RWPE2 (cell line): ENCODE data around the gene PAMR1.

Experiments
- ATAC-seq: fragments of 200-7000 bp; cut with Tn5 transposase; 3 replicates; pipeline ENCODE4 v1.9.1; 2021; ENCODE audit warnings: low read depth
- DNase-seq: peaks from one replicate; pipeline ENCODE4 v3.0.0-alpha.2; 2020; ENCODE audit warnings: low spot score
- H3K27ac ChIP-seq: fragments of 450-650 bp; 2 replicates; pipeline ENCODE4 v1.5.1; 2017; ENCODE audit warnings: mild to moderate bottlenecking; ENCODE audit not compliant: poor library complexity, severe bottlenecking
- H3K27me3 ChIP-seq: fragments of 250-450 bp; sonication (Bioruptor Pico); 2 replicates; pipeline ENCODE4 v1.5.1; 2021; ENCODE audit warnings: mild to moderate bottlenecking, moderate library complexity; ENCODE audit not compliant: insufficient read depth, poor library complexity, severe bottlenecking
- H3K36me3 ChIP-seq: fragments of 250-450 bp; sonication (Bioruptor Pico); 2 replicates; pipeline ENCODE4 v1.5.1; 2020; ENCODE audit warnings: low read depth, mild to moderate bottlenecking, moderate library complexity
- H3K4me1 ChIP-seq: fragments of 250-450 bp; sonication (Bioruptor Pico); 2 replicates; pipeline ENCODE4 v1.5.1; 2021; ENCODE audit warnings: mild to moderate bottlenecking, moderate library complexity; ENCODE audit not compliant: insufficient read depth, poor library complexity, severe bottlenecking
- H3K4me3 ChIP-seq: fragments of 250-450 bp; sonication (Bioruptor Pico); 2 replicates; pipeline ENCODE4 v1.5.1; 2021; ENCODE audit warnings: mild to moderate bottlenecking, moderate library complexity; ENCODE audit not compliant: severe bottlenecking
- H3K9me3 ChIP-seq: fragments of 250-450 bp; sonication (Bioruptor Pico); 2 replicates; pipeline ENCODE4 v1.5.1; 2021; ENCODE audit warnings: mild to moderate bottlenecking, moderate library complexity; ENCODE audit not compliant: severe bottlenecking
- CTCF ChIP-seq: fragments of 450-650 bp; IDR thresholded peaks from one replicate; pipeline ENCODE4 v1.5.1; 2017; ENCODE audit warnings: mild to moderate bottlenecking, moderate library complexity; ENCODE audit not compliant: poor library complexity, severe bottlenecking

PAMR1 gene

GRCh38 chr11:35494957-35495490, 30.4 kb downstream of the PAMR1 start:
- Histone ChIP-seq H3K9me3 (no peaks in the 10 kb centered on the region), H3K4me3 (no peak overlapping the region), H3K36me3 (no peaks in the 10 kb centered on the region), H3K27me3 (no peaks in the 10 kb centered on the region), H3K27ac (no peak overlapping the region), H3K4me1 (no peaks in the 10 kb centered on the region)
- TF ChIP-seq CTCF = no peak
- no peak for ATAC-seq
- no peak for DNase-seq

GRCh38 chr11:35491231-35491871, 34.1 kb downstream of the PAMR1 start:
- Histone ChIP-seq H3K27ac (no peak overlapping the region), H3K27me3 (no peaks in the 10 kb centered on the region), H3K9me3 (no peaks in the 10 kb centered on the region), H3K4me3 (no peak overlapping the region), H3K36me3 (no peaks in the 10 kb centered on the region), H3K4me1 (no peaks in the 10 kb centered on the region)
- ATAC-seq = 0 out of 3 replicates have a peak, but pooled peaks have one; percentile 25
- no peak for TF ChIP-seq CTCF
- DNase-seq = no peak

- ATAC-seq (no peak), DNase-seq (no peak)
- Histone ChIP-seq H3K27me3 (no peaks in the 10 kb centered on the region), H3K27ac (no peak overlapping the region), H3K9me3 (no peaks in the 10 kb centered on the region), H3K4me1 (no peaks in the 10 kb centered on the region), H3K36me3 (no peaks in the 10 kb centered on the region), H3K4me3 (no peak overlapping the region)
- no peak for TF ChIP-seq CTCF
These were observed 37.3 kb downstream of the PAMR1 start for GRCh38 chr11:35488117-35488516.

- no peak overlapping the region for H3K4me3 ChIP-seq
- H3K9me3 ChIP-seq = no peaks in the 10 kb centered on the region
- DNase-seq = no peak
- no peak for ATAC-seq
- H3K27me3 ChIP-seq = no peaks in the 10 kb centered on the region
- H3K27ac ChIP-seq = no peak overlapping the region
- TF ChIP-seq CTCF = peak; percentile 48
- no peaks in the 10 kb centered on the region for H3K36me3 ChIP-seq
- no peaks in the 10 kb centered on the region for H3K4me1 ChIP-seq
These were observed 37.8 kb downstream of the PAMR1 start for GRCh38 chr11:35487532-35488078.

GRCh38 chr11:35486934-35487333, 38.5 kb downstream of the PAMR1 start:
- Histone ChIP-seq H3K4me3 (no peak overlapping the region), H3K36me3 (no peaks in the 10 kb centered on the region), H3K9me3 (no peaks in the 10 kb centered on the region), H3K27me3 (no peaks in the 10 kb centered on the region), H3K27ac (no peak overlapping the region), H3K4me1 (no peaks in the 10 kb centered on the region)
- no peak for DNase-seq
- TF ChIP-seq CTCF = no peak
- no peak for ATAC-seq
